Measurements from ENCODE around the gene GNG12. TPM values are rescaled to one million over a fixed set of nuclear protein-coding genes. Genes with fewer than 3 reads are reported as not detected.

The GNG12 gene
- total and polyA plus RNA-seq, 2 donors (not counting 1 experiment from before 2014, with no cell fraction given): not detected

DNA sequence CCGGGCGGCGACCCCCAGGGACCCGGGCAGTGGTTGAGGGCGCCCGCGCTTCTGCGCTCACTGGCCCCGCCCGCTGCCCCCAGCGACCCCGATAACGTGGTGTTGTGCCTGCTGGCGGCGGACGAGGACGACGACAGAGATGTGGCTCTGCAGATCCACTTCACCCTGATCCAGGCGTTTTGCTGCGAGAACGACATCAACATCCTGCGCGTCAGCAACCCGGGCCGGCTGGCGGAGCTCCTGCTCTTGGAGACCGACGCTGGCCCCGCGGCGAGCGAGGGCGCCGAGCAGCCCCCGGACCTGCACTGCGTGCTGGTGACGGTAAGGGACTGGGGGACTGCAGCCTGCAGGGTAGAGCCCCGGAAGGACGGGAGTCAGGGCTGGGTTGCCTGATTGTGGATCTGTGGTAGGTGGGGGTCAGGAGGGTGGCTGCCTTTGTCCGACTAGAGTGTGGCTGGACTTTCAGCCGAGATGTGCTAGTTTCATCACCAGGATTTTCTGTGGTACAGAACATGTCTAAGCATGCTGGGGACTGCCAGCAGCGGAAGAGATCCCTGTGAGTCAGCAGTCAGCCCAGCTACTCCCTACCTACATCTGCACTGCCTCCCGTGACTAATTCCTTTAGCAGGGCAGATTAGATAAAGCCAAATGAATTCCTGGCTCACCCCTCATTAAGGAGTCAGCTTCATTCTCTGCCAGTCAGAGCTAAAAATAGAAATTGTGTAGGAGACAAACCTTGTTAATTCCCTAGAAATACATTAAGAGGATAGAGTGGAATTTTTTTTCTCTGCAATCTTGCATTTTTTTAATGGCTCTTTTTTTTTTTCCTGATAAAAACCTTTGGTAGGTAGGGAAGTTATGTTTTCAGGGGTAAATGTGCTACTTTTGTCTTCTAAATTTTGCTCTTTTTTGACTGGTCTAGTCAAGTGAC, 146.7 kb downstream of the GNG12 start:
- CTCF ChIA-PET: interaction anchor here (1.0 to 2.8 kb wide), 3 partner anchors 74 to 150 kb away, joined by 3 to 28 read pairs (median 3); no protein-coding TSS in a partner anchor
- Histone ChIP-seq H3K36me3 (replicated peaks in 1 of 2; ENCODE audit: control extremely low read depth in 1 of 2, control insufficient read depth in 1 of 2, extremely low read depth in 1 of 2, insufficient read depth in 2 of 2, low read length in 1 of 2) (peaks cover 0 to 7% of the 10 kb centered on the region in 2 experiments), H3K27ac (ENCODE audit: low read length in 2 of 2) (peak overlapping the region in 1 of 2 donors; percentile 42), H3K9me3 (ENCODE audit: control extremely low read depth in 1 of 3, control insufficient read depth in 2 of 3, insufficient read depth in 1 of 3, low read length in 2 of 3) (no peaks in the 10 kb centered on the region), H3K9ac (ENCODE audit: low read length) (peak overlapping the region; percentile 82), H3K4me3 (ENCODE audit: control extremely low read depth in 1 of 5, extremely low read depth in 1 of 5, insufficient read depth in 1 of 5, low read depth in 2 of 5, low read length in 4 of 5) (peak overlapping the region; percentile 66 to 91 (median 80)), H4K20me1 (ENCODE audit: control insufficient read depth, insufficient read depth, low read length, poor library complexity, severe bottlenecking) (no peaks in the 10 kb centered on the region), H2AFZ (ENCODE audit: insufficient read depth, low read depth, low read length, poor library complexity, severe bottlenecking) (peak overlapping the region; percentile 87), H3K79me2 (ENCODE audit: control insufficient read depth, insufficient read depth, low read length) (no peaks in the 10 kb centered on the region), H3K4me1 (ENCODE audit: control insufficient read depth in 2 of 2, insufficient read depth in 2 of 2, low read length in 2 of 2) (peaks cover 16 to 17% of the 10 kb centered on the region in 2 donors), H3K27me3 (replicated peaks in 1 of 4; ENCODE audit: control extremely low read depth in 1 of 4, control insufficient read depth in 3 of 4, insufficient read depth in 4 of 4, low read length in 3 of 4) (no peaks in the 10 kb centered on the region), H3K4me2 (replicated peaks; ENCODE audit: low read depth, low read length, poor library complexity, severe bottlenecking) (peak overlapping the region; percentile 99)
- peak; percentile 59 for DNase-seq
- H3K27me3 Mint-ChIP-seq: no peaks in the 10 kb centered on the region
- peak overlapping the region; percentile 91 for H3K4me3 Mint-ChIP-seq
- TF ChIP-seq, protein P1, sequence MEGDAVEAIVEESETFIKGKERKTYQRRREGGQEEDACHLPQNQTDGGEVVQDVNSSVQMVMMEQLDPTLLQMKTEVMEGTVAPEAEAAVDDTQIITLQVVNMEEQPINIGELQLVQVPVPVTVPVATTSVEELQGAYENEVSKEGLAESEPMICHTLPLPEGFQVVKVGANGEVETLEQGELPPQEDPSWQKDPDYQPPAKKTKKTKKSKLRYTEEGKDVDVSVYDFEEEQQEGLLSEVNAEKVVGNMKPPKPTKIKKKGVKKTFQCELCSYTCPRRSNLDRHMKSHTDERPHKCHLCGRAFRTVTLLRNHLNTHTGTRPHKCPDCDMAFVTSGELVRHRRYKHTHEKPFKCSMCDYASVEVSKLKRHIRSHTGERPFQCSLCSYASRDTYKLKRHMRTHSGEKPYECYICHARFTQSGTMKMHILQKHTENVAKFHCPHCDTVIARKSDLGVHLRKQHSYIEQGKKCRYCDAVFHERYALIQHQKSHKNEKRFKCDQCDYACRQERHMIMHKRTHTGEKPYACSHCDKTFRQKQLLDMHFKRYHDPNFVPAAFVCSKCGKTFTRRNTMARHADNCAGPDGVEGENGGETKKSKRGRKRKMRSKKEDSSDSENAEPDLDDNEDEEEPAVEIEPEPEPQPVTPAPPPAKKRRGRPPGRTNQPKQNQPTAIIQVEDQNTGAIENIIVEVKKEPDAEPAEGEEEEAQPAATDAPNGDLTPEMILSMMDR (IDR thresholded peaks at IDR 0.05): no peak
- TF ChIP-seq EZH2 (IDR thresholded peaks at IDR 0.05; ENCODE audit: borderline replicate concordance, insufficient read depth, low read depth, low read length, poor library complexity, severe bottlenecking): no peak
- intact Hi-C loops (cut with micrococcal nuclease): loop anchor here (5.0 kb wide), 1 partner anchor 76 kb away; no protein-coding TSS in a partner anchor
- POLR2A ChIA-PET: interaction anchor here (0.7 to 1.9 kb wide), 2 partner anchors 25 to 762 kb away, joined by 4 to 7 read pairs; partner anchors contain the start of genes DNAI4 and MIER1
- peaks cover 31% of the 10 kb centered on the region for H3K4me1 Mint-ChIP-seq
- ATAC-seq (ENCODE audit: low read depth): no peak
- no peaks in the 10 kb centered on the region for H3K9me3 Mint-ChIP-seq (ENCODE audit: insufficient read depth)
- WGBS (ENCODE audit: insufficient coverage): 0% methylated on average over 42 of the region's 43 CpGs
- H3K27ac Mint-ChIP-seq: peak overlapping the region; percentile 77
